Vagina (tissue), 2 donors: ENCODE measurements around the gene ANKRD60. TPM values are rescaled to one million over a fixed set of nuclear protein-coding genes. Genes with fewer than 3 reads are reported as not detected.

Experiments used
- DNase-seq, 2 donors: peaks; one replicate each; pipeline ENCODE4 v3.0.0-alpha.2; 2017; ENCODE audit errors: extremely low spot score in 2 of 2
- H3K27ac ChIP-seq: fragments of 200-600 bp; sonication (generic); one replicate; pipeline ENCODE4 v1.5.1; 2019
- H3K27me3 ChIP-seq: fragments of 200-600 bp; sonication (generic); one replicate; pipeline ENCODE4 v1.5.1; 2019
- H3K36me3 ChIP-seq, 2 donors: fragments of 200-600 bp; sonication (generic); one replicate each; pipeline ENCODE4 v1.5.1; 2017 to 2019
- H3K4me1 ChIP-seq: fragments of 200-600 bp; sonication (generic); one replicate; pipeline ENCODE4 v1.5.1; 2019
- H3K4me3 ChIP-seq, 2 donors: fragments of 200-600 bp; sonication (generic); 1 replicate in 1 of 2; 2 replicates in 1 of 2; pipeline ENCODE4 v1.5.1; 2016 to 2019
- H3K9me3 ChIP-seq: fragments of 200-600 bp; sonication (generic); one replicate; pipeline ENCODE4 v1.5.1; 2019
- POLR2A ChIP-seq, 2 donors: fragments of 450-650 bp; IDR thresholded peaks; one replicate each; pipeline ENCODE4 v1.6.1; 2017; ENCODE audit warnings: antibody characterized with exemption in 2 of 2, mild to moderate bottlenecking in 2 of 2, moderate library complexity in 2 of 2
- POLR2AphosphoS5 ChIP-seq, 2 donors: sonication (generic); formaldehyde crosslinking; IDR thresholded peaks; one replicate each; pipeline ENCODE4 v1.9.0; 2017; ENCODE audit warnings: antibody characterized with exemption in 2 of 2, mild to moderate bottlenecking in 2 of 2, low read depth in 1 of 2; ENCODE audit not compliant: insufficient read depth in 1 of 2
- intact Hi-C: fragments of 100-400 bp; cut with DNase I; formaldehyde crosslinking; loops from one replicate; pipeline ENCODE4 v1.15.1; 2023
- total RNA-seq: library from RNA; depleted of rRNA; stranded (reverse); fragments of >200 nt; gene quantifications from one replicate; pipeline ENCODE4 v1.2.3, GENCODE V29; 2016
- TF ChIP-seq, protein P1 (sequence below), 3 experiments: fragments of 450-650 bp in 2 of 3; fragments of 200-600 bp in 1 of 3; sonication (generic) in 1 of 3; IDR thresholded peaks; one replicate each; pipeline ENCODE4 v1.5.1; 2017 to 2019; ENCODE audit warnings: antibody characterized with exemption in 3 of 3, mild to moderate bottlenecking in 2 of 3, moderate library complexity in 2 of 3

The ANKRD60 gene
- total RNA-seq, 1 donor from 2014 or later = not detected

DNA sequence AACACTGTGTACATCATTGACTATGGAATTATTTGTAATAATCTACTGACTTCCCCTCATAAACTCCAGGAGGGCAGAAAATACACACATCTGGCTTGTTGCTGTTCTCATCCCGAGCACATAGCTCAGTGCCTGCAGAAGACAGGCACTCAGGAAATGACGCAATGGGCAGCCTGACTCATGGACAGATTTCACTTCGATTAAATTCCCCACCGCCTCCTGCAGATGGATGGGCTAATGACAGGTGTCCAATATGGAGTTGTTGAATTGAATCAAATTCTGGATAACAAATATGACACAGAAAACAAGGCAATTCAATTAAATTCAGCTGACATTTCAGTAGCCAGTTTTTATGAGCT, 9.1 kb downstream of the ANKRD60 start:
- Histone ChIP-seq H3K4me3 (no peak overlapping the region), H3K27me3 (no peaks in the 10 kb centered on the region), H3K4me1 (no peaks in the 10 kb centered on the region), H3K27ac (no peak overlapping the region), H3K36me3 (no peaks in the 10 kb centered on the region), H3K9me3 (no peaks in the 10 kb centered on the region)
- intact Hi-C loops = no loop called here
- no peak for DNase-seq
- TF ChIP-seq, protein P1, sequence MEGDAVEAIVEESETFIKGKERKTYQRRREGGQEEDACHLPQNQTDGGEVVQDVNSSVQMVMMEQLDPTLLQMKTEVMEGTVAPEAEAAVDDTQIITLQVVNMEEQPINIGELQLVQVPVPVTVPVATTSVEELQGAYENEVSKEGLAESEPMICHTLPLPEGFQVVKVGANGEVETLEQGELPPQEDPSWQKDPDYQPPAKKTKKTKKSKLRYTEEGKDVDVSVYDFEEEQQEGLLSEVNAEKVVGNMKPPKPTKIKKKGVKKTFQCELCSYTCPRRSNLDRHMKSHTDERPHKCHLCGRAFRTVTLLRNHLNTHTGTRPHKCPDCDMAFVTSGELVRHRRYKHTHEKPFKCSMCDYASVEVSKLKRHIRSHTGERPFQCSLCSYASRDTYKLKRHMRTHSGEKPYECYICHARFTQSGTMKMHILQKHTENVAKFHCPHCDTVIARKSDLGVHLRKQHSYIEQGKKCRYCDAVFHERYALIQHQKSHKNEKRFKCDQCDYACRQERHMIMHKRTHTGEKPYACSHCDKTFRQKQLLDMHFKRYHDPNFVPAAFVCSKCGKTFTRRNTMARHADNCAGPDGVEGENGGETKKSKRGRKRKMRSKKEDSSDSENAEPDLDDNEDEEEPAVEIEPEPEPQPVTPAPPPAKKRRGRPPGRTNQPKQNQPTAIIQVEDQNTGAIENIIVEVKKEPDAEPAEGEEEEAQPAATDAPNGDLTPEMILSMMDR (IDR thresholded peaks at IDR 0.05) = no peak
- TF ChIP-seq POLR2A (IDR thresholded peaks at IDR 0.05) = no peak
- TF ChIP-seq POLR2AphosphoS5 (IDR thresholded peaks at IDR 0.05; ENCODE audit: insufficient read depth in 1 of 2, low read depth in 1 of 2) = no peak

DNA sequence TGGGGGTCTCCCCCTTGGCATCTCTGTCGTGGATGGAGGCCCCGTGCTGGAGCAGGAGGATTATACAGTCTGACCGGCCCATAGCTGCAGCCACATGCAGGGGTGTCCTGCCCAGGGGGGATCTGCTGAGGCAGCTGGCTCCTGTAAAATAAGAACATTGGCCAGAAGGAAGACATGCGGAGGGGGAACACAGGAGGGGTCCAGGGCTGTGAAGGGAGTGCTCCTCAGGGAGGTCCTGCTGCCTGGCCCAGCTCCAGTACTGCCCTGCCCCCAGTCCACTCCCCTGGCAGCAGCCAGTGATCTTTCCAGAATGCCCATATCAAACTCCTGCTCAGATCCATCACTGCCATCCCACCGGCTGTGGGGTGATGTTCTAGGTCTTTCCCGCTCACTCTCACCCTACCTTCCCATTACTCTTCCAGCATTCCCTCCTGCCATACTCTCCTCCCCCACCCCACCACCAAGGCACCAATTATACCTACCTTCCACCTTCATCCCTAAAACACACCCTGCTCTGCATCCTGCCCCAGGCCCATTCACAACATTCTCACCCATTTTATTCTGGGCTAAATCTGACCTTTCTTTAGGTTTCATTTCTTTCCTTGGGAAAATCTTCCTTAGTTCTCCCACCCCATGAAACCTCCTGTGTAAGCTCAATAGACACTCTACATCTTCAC, 9.7 kb downstream of the ANKRD60 start:
- no peaks in the 10 kb centered on the region for H3K4me1 ChIP-seq
- no peak for DNase-seq
- TF ChIP-seq POLR2AphosphoS5 (IDR thresholded peaks at IDR 0.05; ENCODE audit: insufficient read depth in 1 of 2, low read depth in 1 of 2) = no peak
- no peak for TF ChIP-seq POLR2A (IDR thresholded peaks at IDR 0.05)
- TF ChIP-seq, protein P1 (IDR thresholded peaks at IDR 0.05) = no peak
- no peak overlapping the region for H3K4me3 ChIP-seq
- no peaks in the 10 kb centered on the region for H3K27me3 ChIP-seq
- H3K9me3 ChIP-seq = no peaks in the 10 kb centered on the region
- no peaks in the 10 kb centered on the region for H3K36me3 ChIP-seq
- intact Hi-C loops = no loop called here
- H3K27ac ChIP-seq = no peak overlapping the region

DNA sequence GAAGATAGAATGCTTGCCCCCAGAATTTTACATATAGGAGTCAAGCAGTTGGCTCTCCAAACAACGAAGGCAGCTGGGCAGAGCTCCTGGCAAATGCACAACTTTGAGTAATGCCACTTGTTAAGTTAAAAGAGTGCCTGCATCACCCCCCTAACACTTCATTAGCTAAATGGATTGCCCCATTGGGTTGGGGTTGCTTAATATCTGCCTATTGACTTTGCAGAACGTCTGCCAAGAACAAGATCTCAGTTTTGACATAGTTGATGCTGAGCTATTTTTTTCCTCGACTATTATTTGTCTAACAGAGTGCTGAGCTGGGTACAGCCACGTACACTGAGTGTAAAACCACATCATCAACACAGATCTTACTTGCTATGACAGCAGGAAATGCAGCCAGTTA, 12.1 kb downstream of the ANKRD60 start:
- Histone ChIP-seq H3K4me1 (no peaks in the 10 kb centered on the region), H3K4me3 (no peak overlapping the region), H3K36me3 (no peaks in the 10 kb centered on the region), H3K27me3 (no peaks in the 10 kb centered on the region), H3K9me3 (no peaks in the 10 kb centered on the region), H3K27ac (no peak overlapping the region)
- DNase-seq = no peak
- TF ChIP-seq, protein P1 (IDR thresholded peaks at IDR 0.05) = no peak
- TF ChIP-seq POLR2AphosphoS5 (IDR thresholded peaks at IDR 0.05; ENCODE audit: insufficient read depth in 1 of 2, low read depth in 1 of 2) (no peak), POLR2A (IDR thresholded peaks at IDR 0.05) (no peak)
- intact Hi-C loops = no loop called here

DNA sequence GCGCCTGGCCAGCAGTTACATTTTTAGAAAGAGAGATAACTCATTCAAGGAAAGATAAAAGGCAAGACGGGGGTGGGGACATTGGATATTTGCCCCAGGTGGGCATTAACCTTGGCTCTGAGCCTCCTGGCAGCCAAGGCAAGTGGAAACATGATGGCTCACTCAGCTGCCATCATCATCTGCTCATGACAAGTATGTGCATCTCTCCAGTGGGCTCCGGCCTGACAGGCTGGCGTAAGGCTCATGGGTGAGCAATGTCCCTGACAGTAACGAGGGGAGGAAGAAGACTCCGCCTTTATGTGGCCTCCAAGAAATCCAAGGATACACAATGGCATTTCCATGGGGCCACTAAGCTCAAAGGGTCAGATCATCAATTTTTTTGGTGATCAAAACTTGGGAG, 13.3 kb downstream of the ANKRD60 start:
- H3K4me1 ChIP-seq = no peaks in the 10 kb centered on the region
- H3K27ac ChIP-seq = no peak overlapping the region
- H3K36me3 ChIP-seq = no peaks in the 10 kb centered on the region
- H3K9me3 ChIP-seq = no peaks in the 10 kb centered on the region
- H3K27me3 ChIP-seq = no peaks in the 10 kb centered on the region
- TF ChIP-seq POLR2A (IDR thresholded peaks at IDR 0.05) (no peak), POLR2AphosphoS5 (IDR thresholded peaks at IDR 0.05; ENCODE audit: insufficient read depth in 1 of 2, low read depth in 1 of 2) (no peak)
- TF ChIP-seq, protein P1 (IDR thresholded peaks at IDR 0.05) = no peak
- no peak overlapping the region for H3K4me3 ChIP-seq
- DNase-seq = no peak
- intact Hi-C loops = no loop called here

DNA sequence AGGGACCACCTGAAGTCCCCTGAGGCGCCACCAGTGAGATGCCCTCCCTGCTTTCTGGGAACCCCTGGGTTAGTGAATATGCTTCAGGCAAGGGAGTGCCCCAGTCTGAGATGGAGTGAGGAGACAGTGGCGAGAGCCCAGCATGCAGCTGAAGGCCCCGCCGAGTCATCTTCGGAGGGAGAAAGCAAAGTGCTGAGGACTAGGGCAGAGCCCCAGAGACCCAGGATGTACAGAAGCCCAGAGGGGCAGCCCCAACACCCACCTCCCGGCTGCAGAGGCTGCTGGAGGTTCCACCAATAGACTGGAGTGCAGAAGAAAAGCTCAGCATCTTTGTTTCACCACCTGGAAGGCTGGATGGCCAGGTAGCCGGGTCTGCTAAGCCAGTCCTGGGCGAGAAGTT, 14.1 kb downstream of the ANKRD60 start:
- DNase-seq = no peak
- Histone ChIP-seq H3K27ac (no peak overlapping the region), H3K4me1 (no peaks in the 10 kb centered on the region), H3K9me3 (no peaks in the 10 kb centered on the region), H3K36me3 (no peaks in the 10 kb centered on the region), H3K4me3 (no peak overlapping the region), H3K27me3 (no peaks in the 10 kb centered on the region)
- TF ChIP-seq POLR2AphosphoS5 (IDR thresholded peaks at IDR 0.05; ENCODE audit: insufficient read depth in 1 of 2, low read depth in 1 of 2) (no peak), POLR2A (IDR thresholded peaks at IDR 0.05) (no peak)
- TF ChIP-seq, protein P1 (IDR thresholded peaks at IDR 0.05) = no peak
- intact Hi-C loops = no loop called here
